ENCODE results near the gene CHPT1. TPM values are rescaled to one million over a fixed set of nuclear protein-coding genes. Genes with fewer than 3 reads are reported as not detected.

The CHPT1 gene
- total and polyA plus RNA-seq, 8 donors: 26.8 to 69.0 (median 30.4) TPM

GRCh38 chr12:101707131-101707782, 9.8 kb downstream of the CHPT1 start:
- H3K9me3 ChIP-seq: no peaks in the 10 kb centered on the region
- H3K36me3 ChIP-seq: no peaks in the 10 kb centered on the region
- no peak overlapping the region for H3K4me3 ChIP-seq
- ATAC-seq (peak; percentile 93), DNase-seq (no peak)
- no peak overlapping the region for H3K27ac ChIP-seq
- H3K4me1 ChIP-seq: peaks cover 7 to 18% of the 10 kb centered on the region in 2 donors
- no peaks in the 10 kb centered on the region for H3K27me3 ChIP-seq
- intact Hi-C loops (cut with DNase I): no loop called here
- no peak for TF ChIP-seq CTCF (IDR thresholded peaks at IDR 0.05)

GRCh38 chr12:101710288-101710687, 12.8 kb downstream of the CHPT1 start:
- no peak overlapping the region for H3K4me3 ChIP-seq
- H3K4me1 ChIP-seq: peaks cover 10 to 25% of the 10 kb centered on the region in 2 donors
- no peaks in the 10 kb centered on the region for H3K27me3 ChIP-seq
- intact Hi-C loops (cut with DNase I): no loop called here
- H3K9me3 ChIP-seq: no peaks in the 10 kb centered on the region
- no peaks in the 10 kb centered on the region for H3K36me3 ChIP-seq
- no peak for DNase-seq
- no peak for ATAC-seq
- no peak for TF ChIP-seq CTCF (IDR thresholded peaks at IDR 0.05)
- no peak overlapping the region for H3K27ac ChIP-seq

- intact Hi-C loops (cut with DNase I): no loop called here
- DNase-seq (peak in 1 of 4 donors; percentile 53), ATAC-seq (peak; percentile 76)
- Histone ChIP-seq H3K4me1 (peaks cover 4 to 23% of the 10 kb centered on the region in 2 donors), H3K9me3 (no peaks in the 10 kb centered on the region), H3K27ac (peak overlapping the region in 1 of 2 donors; percentile 47), H3K27me3 (no peaks in the 10 kb centered on the region), H3K4me3 (no peak overlapping the region), H3K36me3 (no peaks in the 10 kb centered on the region)
- TF ChIP-seq CTCF (IDR thresholded peaks at IDR 0.05): no peak
These were observed 15.7 kb downstream of the CHPT1 start for GRCh38 chr12:101713059-101713682.

- H3K4me1 ChIP-seq: peaks cover 4 to 19% of the 10 kb centered on the region in 2 donors
- DNase-seq: no peak
- intact Hi-C loops (cut with DNase I): no loop called here
- no peak for ATAC-seq
- no peak overlapping the region for H3K4me3 ChIP-seq
- H3K27ac ChIP-seq: peak overlapping the region in 1 of 2 donors; percentile 47
- no peak for TF ChIP-seq CTCF (IDR thresholded peaks at IDR 0.05)
- H3K36me3 ChIP-seq: no peaks in the 10 kb centered on the region
- H3K9me3 ChIP-seq: no peaks in the 10 kb centered on the region
- H3K27me3 ChIP-seq: no peaks in the 10 kb centered on the region
These were observed 16.5 kb downstream of the CHPT1 start for GRCh38 chr12:101713930-101714329.

- no peaks in the 10 kb centered on the region for H3K36me3 ChIP-seq
- intact Hi-C loops (cut with DNase I): no loop called here
These were observed 17.5 kb downstream of the CHPT1 start for GRCh38 chr12:101714877-101715444.

More at GRCh38 chr12:101714877-101715444, 17.5 kb downstream of the CHPT1 start:
- no peak overlapping the region for H3K27ac ChIP-seq
- H3K4me3 ChIP-seq: no peak overlapping the region
- no peak for TF ChIP-seq CTCF (IDR thresholded peaks at IDR 0.05)
- DNase-seq: no peak
- H3K9me3 ChIP-seq: no peaks in the 10 kb centered on the region
- peaks cover 4 to 18% of the 10 kb centered on the region in 2 donors for H3K4me1 ChIP-seq
- no peaks in the 10 kb centered on the region for H3K27me3 ChIP-seq
- ATAC-seq: peak; percentile 23
